Eye (tissue), 1 donor: Measurements from ENCODE around the gene RBMS1.
"Not testable (repeated sequence)": the region's sequence is repeated elsewhere in the genome, so short reads cannot be mapped to it uniquely, and the experiment has no call there.

Experiments
- DNase-seq: peaks from one replicate; pipeline ENCODE4 v3.0.0-alpha.2; 2015

Gene RBMS1

GRCh38 chr2:160501370-160501769, 7.8 kb upstream of the RBMS1 start:
- no peak for DNase-seq

GRCh38 chr2:160499865-160500264, 6.3 kb upstream of the RBMS1 start:
- no peak for DNase-seq

- DNase-seq: no peak
Observed at GRCh38 chr2:160498137-160498536, 4.5 kb upstream of the RBMS1 start.

- peak; percentile 78 for DNase-seq
Observed at GRCh38 chr2:160494201-160494644, 616 bp upstream of the RBMS1 start.

- DNase-seq: peak; percentile 91
Observed at GRCh38 chr2:160492401-160493226, 993 bp downstream of the RBMS1 start.

GRCh38 chr2:160491911-160492371, 1.7 kb downstream of the RBMS1 start:
- peak; percentile 75 for DNase-seq

GRCh38 chr2:160490733-160491685, 2.6 kb downstream of the RBMS1 start:
- DNase-seq: peak; percentile 57

GRCh38 chr2:160489111-160489510, 4.5 kb downstream of the RBMS1 start:
- DNase-seq: no peak

- DNase-seq: not testable (repeated sequence)
Observed at GRCh38 chr2:160488289-160488688, 5.3 kb downstream of the RBMS1 start.

- DNase-seq: no peak
Observed at GRCh38 chr2:160486341-160486740, 7.3 kb downstream of the RBMS1 start.

- no peak for DNase-seq
Observed at GRCh38 chr2:160484859-160485520, 8.6 kb downstream of the RBMS1 start.

- DNase-seq: peak; percentile 51
Observed at GRCh38 chr2:160482673-160483072, 10.9 kb downstream of the RBMS1 start.

- DNase-seq: no peak
Observed at GRCh38 chr2:160479269-160479668, 14.3 kb downstream of the RBMS1 start.

- DNase-seq: no peak
Observed at GRCh38 chr2:160478660-160479059, 14.9 kb downstream of the RBMS1 start.

- no peak for DNase-seq
Observed at GRCh38 chr2:160477032-160477431, 16.6 kb downstream of the RBMS1 start.

GRCh38 chr2:160474891-160475787, 18.5 kb downstream of the RBMS1 start:
- DNase-seq: no peak

- peak; percentile 19 for DNase-seq
Observed at GRCh38 chr2:160474319-160474645, 19.3 kb downstream of the RBMS1 start.

GRCh38 chr2:160473468-160474318, 19.9 kb downstream of the RBMS1 start:
- peak; percentile 71 for DNase-seq

- peak; percentile 91 for DNase-seq
Observed at GRCh38 chr2:160472839-160473251, 20.8 kb downstream of the RBMS1 start.

- no peak for DNase-seq
Observed at GRCh38 chr2:160471950-160472349, 21.7 kb downstream of the RBMS1 start.

- DNase-seq: no peak
Observed at GRCh38 chr2:160469621-160470204, 23.9 kb downstream of the RBMS1 start.
